Pancreas (tissue), 10 donors: ENCODE results near the gene TPP1. TPM values are rescaled to one million over a fixed set of nuclear protein-coding genes. Genes with fewer than 3 reads are reported as not detected.

Experiments
- ATAC-seq, 4 donors: fragments of 200-7000 bp; cut with Tn5 transposase; one replicate each; pipeline versions ENCODE4 v1.8.0 to v1.9.1; 2020; ENCODE audit warnings: mild to moderate bottlenecking in 4 of 4, moderate library complexity in 4 of 4
- DNase-seq, 6 donors: peaks; one replicate each; pipeline ENCODE4 v3.0.0-alpha.2; 2020
- FAIRE-seq: peaks from 2 replicates; lab custom pipeline; 2012; peaks lifted over from hg19 to GRCh38; lab: Jason Lieb, UNC
- H3K27ac ChIP-seq, 4 donors: fragments of 200-600 bp; sonication (generic); 1 replicate in 3 of 4; 2 replicates in 1 of 4; pipeline versions ENCODE4 v1.5.0 to v1.8.0; 2020
- H3K27me3 ChIP-seq, 4 donors: fragments of 200-600 bp; one replicate each; pipeline ENCODE4 v1.8.0; 2021
- H3K36me3 ChIP-seq, 3 donors: fragments of 200-600 bp; sonication (generic) in 1 of 3; one replicate each; pipeline versions ENCODE4 v1.5.0 to v1.8.0; 2020 to 2021
- H3K4me1 ChIP-seq, 3 donors: fragments of 200-600 bp; one replicate each; pipeline ENCODE4 v1.8.0; 2021
- H3K4me3 ChIP-seq, 4 donors: fragments of 200-600 bp; sonication (generic) in 2 of 4; one replicate each; pipeline versions ENCODE4 v1.5.0 to v1.8.0; 2020 to 2021
- H3K9me3 ChIP-seq, 4 donors: fragments of 200-600 bp; one replicate each; pipeline ENCODE4 v1.8.0; 2021
- WGBS, 2 donors: extraction: QIAGEN DNeasy Blood & Tissue Kit; methylation state at CpG; one replicate each; pipeline ENCODE4 v1.1.7; 2013; 5-methylcytosine and 5-hydroxymethylcytosine counted together
- intact Hi-C, 3 donors: fragments of 100-400 bp; cut with DNase I; formaldehyde crosslinking; loops; one replicate each; pipeline versions ENCODE4 v1.11.1 to v1.14.2; 2022
- polyA plus RNA-seq, 2 donors: library from polyadenylated mRNA; stranded (reverse); fragments of 200-250 nt; gene quantifications; one replicate each; pipeline ENCODE4 v1.2.3, GENCODE V29; 2013
- total RNA-seq, 6 donors: library from RNA; stranded (reverse); fragmentation: NEBNext Ultra II Directional in 4 of 6; extraction: Animal tissue kit (Norgen Biotek cat#: 25700) in 4 of 6; gene quantifications; one replicate each; pipeline versions ENCODE4 v1.2.1 to v1.2.4, GENCODE V29; 2021 to 2023
- TF ChIP-seq, protein P1 (sequence below), 4 donors: fragments of 200-600 bp; sonication (generic) in 3 of 4; IDR thresholded peaks; one replicate each; pipeline versions ENCODE4 v1.5.0 to v1.8.0; 2021; ENCODE audit warnings: antibody characterized with exemption in 4 of 4
- donor health status: healthy with polysubstance abuse.
- donor health status: DM: no; HTN: no; CAD: no; lungs with moderate emphysema.
- donor health status: DM: no; HTN: no; CAD: no.
- donor health status: control.
- donor health status: control.
- donor health status: Bipolar disorder and iron deficiency.
- donor health status: DM: yes; HTN: yes; CAD: no.
- donor health status: DM: no; HTN: no; CAD: no.
- donor health status: DM: no; HTN: no; CAD: no.
- donor health status: DM: yes; HTN: yes; CAD: no.

The TPP1 gene
- total and polyA plus RNA-seq, 8 donors, result 19.6 to 88.6 (median 24.6) TPM

DNA sequence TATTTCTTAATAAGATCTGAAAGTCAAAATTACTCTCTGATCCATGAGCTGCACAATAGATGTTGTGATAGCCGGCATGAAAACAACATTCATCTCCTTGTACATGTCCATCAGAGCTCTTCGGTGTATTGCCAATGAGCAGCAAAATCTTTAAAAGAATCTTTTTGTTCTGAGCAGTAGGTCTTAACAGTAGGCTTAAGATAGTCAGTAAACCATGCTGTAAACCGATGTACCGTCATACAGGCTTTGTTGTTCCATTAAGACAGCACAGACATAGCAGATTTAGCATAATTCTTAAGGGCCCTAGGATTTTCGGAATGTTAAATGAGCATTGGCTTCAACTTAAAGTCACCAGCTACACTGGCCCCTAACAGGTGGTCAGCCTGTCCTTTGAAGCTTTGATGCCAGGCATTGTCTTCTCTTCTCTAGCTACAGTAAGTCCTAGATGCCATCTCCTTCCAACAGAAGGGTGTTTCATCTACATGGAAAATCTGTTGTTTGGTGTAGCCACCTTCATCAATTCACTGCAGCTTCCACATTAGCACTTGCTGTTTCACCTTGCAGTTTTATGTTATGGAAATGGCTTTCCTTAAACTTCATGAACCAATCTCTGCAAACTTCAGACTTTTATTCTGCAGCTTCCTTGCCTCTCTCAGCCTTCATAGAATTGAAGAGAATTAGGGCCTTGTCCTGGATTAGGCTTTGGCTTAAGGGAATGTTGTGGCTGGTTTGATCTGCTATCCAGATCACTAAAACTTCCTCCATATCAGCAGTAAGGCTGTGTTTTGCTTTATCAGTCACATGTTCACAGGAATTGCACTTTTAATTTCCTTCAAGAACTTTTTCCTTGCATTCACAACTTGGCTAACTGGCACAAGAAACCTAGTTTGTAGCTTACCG, 44.2 kb downstream of the TPP1 start:
- no peak overlapping the region for H3K27ac ChIP-seq
- intact Hi-C loops, result no loop called here
- DNase-seq (no peak), FAIRE-seq (no peak), ATAC-seq (no peak)
- TF ChIP-seq, protein P1, sequence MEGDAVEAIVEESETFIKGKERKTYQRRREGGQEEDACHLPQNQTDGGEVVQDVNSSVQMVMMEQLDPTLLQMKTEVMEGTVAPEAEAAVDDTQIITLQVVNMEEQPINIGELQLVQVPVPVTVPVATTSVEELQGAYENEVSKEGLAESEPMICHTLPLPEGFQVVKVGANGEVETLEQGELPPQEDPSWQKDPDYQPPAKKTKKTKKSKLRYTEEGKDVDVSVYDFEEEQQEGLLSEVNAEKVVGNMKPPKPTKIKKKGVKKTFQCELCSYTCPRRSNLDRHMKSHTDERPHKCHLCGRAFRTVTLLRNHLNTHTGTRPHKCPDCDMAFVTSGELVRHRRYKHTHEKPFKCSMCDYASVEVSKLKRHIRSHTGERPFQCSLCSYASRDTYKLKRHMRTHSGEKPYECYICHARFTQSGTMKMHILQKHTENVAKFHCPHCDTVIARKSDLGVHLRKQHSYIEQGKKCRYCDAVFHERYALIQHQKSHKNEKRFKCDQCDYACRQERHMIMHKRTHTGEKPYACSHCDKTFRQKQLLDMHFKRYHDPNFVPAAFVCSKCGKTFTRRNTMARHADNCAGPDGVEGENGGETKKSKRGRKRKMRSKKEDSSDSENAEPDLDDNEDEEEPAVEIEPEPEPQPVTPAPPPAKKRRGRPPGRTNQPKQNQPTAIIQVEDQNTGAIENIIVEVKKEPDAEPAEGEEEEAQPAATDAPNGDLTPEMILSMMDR (IDR thresholded peaks at IDR 0.05), result no peak
- no peaks in the 10 kb centered on the region for H3K36me3 ChIP-seq
- no peaks in the 10 kb centered on the region for H3K27me3 ChIP-seq
- 89 to 93% methylated on average over 6 of the region's 6 CpGs for WGBS, 2 donors
- H3K4me3 ChIP-seq, result no peak overlapping the region
- no peaks in the 10 kb centered on the region for H3K4me1 ChIP-seq
- no peaks in the 10 kb centered on the region for H3K9me3 ChIP-seq

DNA sequence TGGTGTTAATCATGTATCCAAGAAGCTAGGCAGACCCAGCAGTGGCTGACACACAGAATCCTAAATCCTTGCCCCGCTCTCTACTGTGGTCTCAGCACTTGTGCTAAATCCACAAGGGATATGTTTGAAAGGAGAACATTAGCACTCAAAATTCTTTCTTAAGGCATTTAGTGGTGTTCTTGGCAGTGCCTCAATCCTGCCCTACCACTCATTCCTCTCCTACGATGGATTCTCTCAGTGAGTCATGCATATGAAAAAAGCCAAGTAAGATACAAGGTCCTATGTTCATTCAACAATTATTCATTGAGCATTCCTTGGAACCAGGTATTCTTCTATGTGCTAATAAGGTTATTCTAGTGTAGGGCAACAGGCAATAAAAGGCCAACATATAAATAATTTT, 47.0 kb downstream of the TPP1 start:
- Histone ChIP-seq H3K4me1 (peaks cover 0 to 4% (median 0%) of the 10 kb centered on the region in 3 donors), H3K27ac (no peak overlapping the region), H3K9me3 (no peaks in the 10 kb centered on the region), H3K4me3 (no peak overlapping the region), H3K36me3 (no peaks in the 10 kb centered on the region), H3K27me3 (no peaks in the 10 kb centered on the region)
- no peak for FAIRE-seq
- TF ChIP-seq, protein P1 (IDR thresholded peaks at IDR 0.05), result no peak
- ATAC-seq, result no peak
- intact Hi-C loops, result no loop called here
- 74 to 86% methylated on average over 2 of the region's 2 CpGs for WGBS, 2 donors
- no peak for DNase-seq

DNA sequence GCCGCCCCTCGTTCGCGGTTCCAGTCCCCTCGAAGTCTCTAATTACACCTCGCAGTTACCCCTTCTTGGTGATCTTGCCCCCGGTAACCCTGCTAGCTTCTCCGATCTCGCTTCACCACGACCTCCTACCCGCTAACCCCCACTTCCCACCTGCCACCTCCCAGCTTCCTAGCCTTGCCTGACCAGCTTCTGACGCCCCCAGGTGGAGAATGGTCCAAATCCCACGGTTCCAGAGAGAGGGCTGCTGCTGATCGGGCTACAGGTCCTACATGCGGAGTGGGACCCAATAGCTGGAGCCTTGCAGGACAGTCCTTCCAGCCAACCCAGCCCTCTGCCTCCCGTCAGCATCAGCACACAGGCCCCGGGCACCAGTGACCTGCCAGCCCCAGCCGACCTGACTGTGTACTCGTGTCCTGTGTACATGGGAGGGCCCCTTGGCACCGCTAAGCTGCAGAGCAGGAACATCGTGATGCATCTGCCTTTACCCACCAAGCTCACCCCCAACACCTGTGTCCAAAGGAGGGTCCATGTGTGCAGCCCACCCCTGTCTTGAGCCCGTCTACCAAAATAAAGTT, 47.7 kb downstream of the TPP1 start:
- intact Hi-C loops, result no loop called here
- Histone ChIP-seq H3K27me3 (no peaks in the 10 kb centered on the region), H3K9me3 (no peaks in the 10 kb centered on the region), H3K27ac (no peak overlapping the region), H3K36me3 (no peaks in the 10 kb centered on the region), H3K4me1 (peaks cover 0 to 4% (median 0%) of the 10 kb centered on the region in 3 donors), H3K4me3 (no peak overlapping the region)
- TF ChIP-seq, protein P1 (IDR thresholded peaks at IDR 0.05), result no peak
- 71 to 72% methylated on average over 22 of the region's 22 CpGs for WGBS, 2 donors
- DNase-seq (no peak), FAIRE-seq (no peak), ATAC-seq (no peak)

DNA sequence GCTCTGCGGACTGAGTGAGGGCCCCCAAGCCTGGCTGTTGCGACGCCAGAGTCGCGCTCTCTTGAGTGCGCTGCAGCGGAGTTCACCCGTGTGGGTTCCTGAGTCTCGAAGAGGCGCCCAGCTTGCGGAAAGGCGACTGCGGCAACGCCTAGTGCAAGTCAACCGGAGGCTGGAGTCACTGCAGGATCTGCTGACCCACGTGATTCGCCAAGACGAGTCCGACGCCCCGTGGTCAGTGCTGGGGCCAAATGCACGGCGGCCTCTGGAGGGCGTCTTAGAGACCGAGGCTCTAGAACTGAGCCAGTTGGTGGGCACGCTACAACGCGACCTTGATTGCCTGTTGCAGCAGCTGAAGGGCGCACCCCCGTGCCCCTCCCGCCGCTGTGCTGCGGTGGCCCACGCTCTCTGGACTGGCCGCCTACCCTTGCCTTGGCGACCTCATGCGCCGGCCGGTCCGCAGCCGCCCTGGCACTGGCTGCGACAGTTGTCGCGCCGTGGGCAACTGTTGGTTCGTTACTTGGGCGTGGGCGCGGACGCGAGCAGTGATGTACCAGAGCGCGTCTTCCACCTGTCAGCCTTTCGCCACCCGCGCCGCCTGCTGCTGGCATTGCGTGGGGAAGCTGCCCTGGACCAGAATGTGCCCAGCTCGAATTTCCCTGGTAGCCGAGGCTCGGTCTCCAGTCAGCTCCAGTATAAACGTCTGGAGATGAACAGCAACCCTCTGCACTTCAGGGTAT, 48.4 kb downstream of the TPP1 start:
- Histone ChIP-seq H3K36me3 (no peaks in the 10 kb centered on the region), H3K9me3 (no peaks in the 10 kb centered on the region), H3K27me3 (no peaks in the 10 kb centered on the region), H3K4me1 (peaks cover 0 to 4% (median 0%) of the 10 kb centered on the region in 3 donors), H3K27ac (no peak overlapping the region), H3K4me3 (no peak overlapping the region)
- TF ChIP-seq, protein P1 (IDR thresholded peaks at IDR 0.05), result no peak
- intact Hi-C loops, result no loop called here
- DNase-seq, result peak in 1 of 6 donors; percentile 56
- WGBS, 2 donors, result 64 to 82% methylated on average over 58 to 62 of the region's 62 CpGs
- no peak for FAIRE-seq
- peak in 1 of 4 donors; percentile 16 for ATAC-seq
